ENCODE results near the gene DOCK2. TPM values are rescaled to one million over a fixed set of nuclear protein-coding genes. Genes with fewer than 3 reads are reported as not detected.

The DOCK2 gene
- total and polyA plus RNA-seq, 2 of the 8 experiments (the other 6 are each of a cell fraction or from before 2014, with no cell fraction given): 3.9 to 5.7 TPM

DNA sequence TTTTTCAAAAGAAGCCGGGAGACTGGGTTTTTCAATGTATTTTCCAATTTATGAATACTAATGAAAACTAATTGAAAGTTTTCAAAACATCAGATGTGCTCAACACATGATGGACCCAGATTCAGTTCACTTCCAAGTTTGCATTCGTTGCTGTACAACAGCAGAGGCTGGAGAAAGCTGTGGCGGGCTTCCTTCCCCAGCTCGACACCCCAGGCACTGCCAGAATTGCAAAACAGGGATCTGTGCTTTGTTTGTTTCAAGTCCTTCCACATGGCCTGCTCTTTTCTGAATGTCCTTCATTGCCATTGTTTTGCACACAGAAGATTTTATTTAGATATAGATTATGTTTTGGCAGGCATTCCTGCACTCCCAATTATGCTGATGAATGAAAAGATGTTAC, 373.5 kb downstream of the DOCK2 start:
- Histone ChIP-seq H3K4me1 (replicated peaks in 1 of 4; ENCODE audit: control insufficient read depth in 3 of 4, insufficient read depth in 4 of 4, low read length in 3 of 4) (no peaks in the 10 kb centered on the region), H2AK5ac (ENCODE audit: low read depth, low read length) (no peak overlapping the region), H2BK120ac (replicated peaks; ENCODE audit: low read depth, low read length) (no peak overlapping the region), H3K14ac (ENCODE audit: insufficient read length) (no peak overlapping the region), H2BK12ac (ENCODE audit: low read depth, low read length) (no peak overlapping the region), H2BK15ac (ENCODE audit: low read length) (no peak overlapping the region), H4K8ac (ENCODE audit: extremely low read depth, insufficient read depth, low read length) (no peak overlapping the region), H3K36me3 (ENCODE audit: control insufficient read depth in 2 of 4, insufficient read depth in 4 of 4, low read length in 3 of 4) (no peaks in the 10 kb centered on the region), H3K4me2 (ENCODE audit: insufficient read depth in 1 of 2, low read depth in 2 of 2, low read length in 2 of 2) (no peak overlapping the region), H3K18ac (ENCODE audit: extremely low read depth, low read length) (no peak overlapping the region), H2BK5ac (ENCODE audit: low read depth, low read length) (no peak overlapping the region), H3K9me3 (ENCODE audit: insufficient read depth in 2 of 2, low read depth in 1 of 2, low read length in 1 of 2) (no peaks in the 10 kb centered on the region), H4K20me1 (replicated peaks in 1 of 2; ENCODE audit: control insufficient read depth in 1 of 2, insufficient read depth in 2 of 2, low read length in 2 of 2) (no peaks in the 10 kb centered on the region), H2BK20ac (ENCODE audit: low read length) (no peak overlapping the region), H3K23ac (ENCODE audit: insufficient read length) (no peak overlapping the region), H3K27ac (ENCODE audit: low read depth, low read length) (no peak overlapping the region), H3K9ac (replicated peaks in 1 of 4; ENCODE audit: extremely low read depth in 1 of 4, low read depth in 3 of 4, low read length in 3 of 4) (no peak overlapping the region), H2AFZ (ENCODE audit: low read length) (no peak overlapping the region), H4K91ac (replicated peaks; ENCODE audit: insufficient read length, low read length) (no peak overlapping the region), H3K79me2 (ENCODE audit: control insufficient read depth in 1 of 2, insufficient read depth in 2 of 2, low read length in 2 of 2) (no peaks in the 10 kb centered on the region), H3K56ac (replicated peaks; ENCODE audit: insufficient read length, low read depth, low read length) (no peak overlapping the region), H3K4ac (replicated peaks; ENCODE audit: insufficient read length, low read depth, low read length) (no peak overlapping the region), H3K79me1 (ENCODE audit: low read depth, low read length) (no peaks in the 10 kb centered on the region), H3K4me3 (ENCODE audit: extremely low read depth in 1 of 4, insufficient read depth in 2 of 4, low read depth in 3 of 4, low read length in 4 of 4) (no peak overlapping the region), H3K23me2 (ENCODE audit: low read depth, low read length) (no peaks in the 10 kb centered on the region), H3K27me3 (replicated peaks in 1 of 4; ENCODE audit: control insufficient read depth in 3 of 4, extremely low read depth in 1 of 4, insufficient read depth in 3 of 4, low read length in 3 of 4) (no peaks in the 10 kb centered on the region), H4K5ac (ENCODE audit: insufficient read length, low read depth, low read length) (no peak overlapping the region)
- FAIRE-seq (no peak), DNase-seq (ENCODE audit: low read depth in 1 of 2, low spot score in 2 of 2) (no peak)
- CTCF ChIA-PET (ENCODE audit: partially characterized antibody): interaction anchor here (0.7 to 1.6 kb wide), 2 partner anchors 24 to 30 kb away, joined by 3 to 5 read pairs; partner anchors contain the start of gene INSYN2B
- 80% methylated on average over 4 of the region's 4 CpGs; no CpG with 5 or more reads in 1 of the 2 experiments for WGBS, 2 experiments (ENCODE audit: extremely low coverage in 1 of 2, insufficient coverage in 1 of 2, insufficient read length in 1 of 2, insufficient replicate concordance in 2 of 2, low coverage in 1 of 2, low lambda C conversion rate in 2 of 2, missing lambda C conversion rate in 1 of 2)
- POLR2A ChIA-PET (ENCODE audit: partially characterized antibody): no interaction called here
- TF ChIP-seq CHD1 (IDR thresholded peaks at IDR 0.05; ENCODE audit: low read depth, low read length) (no peak), NRF1 (IDR thresholded peaks at IDR 0.05; ENCODE audit: low read depth, low read length) (no peak), TCF12 (IDR thresholded peaks at IDR 0.05; ENCODE audit: low read depth, low read length) (no peak), SIX5 (IDR thresholded peaks at IDR 0.05; ENCODE audit: low read depth, low read length) (no peak), RNF2 (IDR thresholded peaks at IDR 0.05; ENCODE audit: borderline replicate concordance, low read depth, low read length, missing control alignments, poor library complexity, severe bottlenecking) (no peak), NANOG (IDR thresholded peaks at IDR 0.05; ENCODE audit: insufficient read depth, low read depth, low read length, poor library complexity, severe bottlenecking) (no peak), FOSL1 (IDR thresholded peaks at IDR 0.05; ENCODE audit: insufficient read depth, low read depth, low read length) (no peak), RFX5 (IDR thresholded peaks at IDR 0.05; ENCODE audit: borderline replicate concordance, low read depth, low read length) (no peak), KDM5A (IDR thresholded peaks at IDR 0.05; ENCODE audit: low read length) (no peak), CEBPB (IDR thresholded peaks at IDR 0.05; ENCODE audit: low read depth, low read length) (no peak)
- TF ChIP-seq, protein P1, sequence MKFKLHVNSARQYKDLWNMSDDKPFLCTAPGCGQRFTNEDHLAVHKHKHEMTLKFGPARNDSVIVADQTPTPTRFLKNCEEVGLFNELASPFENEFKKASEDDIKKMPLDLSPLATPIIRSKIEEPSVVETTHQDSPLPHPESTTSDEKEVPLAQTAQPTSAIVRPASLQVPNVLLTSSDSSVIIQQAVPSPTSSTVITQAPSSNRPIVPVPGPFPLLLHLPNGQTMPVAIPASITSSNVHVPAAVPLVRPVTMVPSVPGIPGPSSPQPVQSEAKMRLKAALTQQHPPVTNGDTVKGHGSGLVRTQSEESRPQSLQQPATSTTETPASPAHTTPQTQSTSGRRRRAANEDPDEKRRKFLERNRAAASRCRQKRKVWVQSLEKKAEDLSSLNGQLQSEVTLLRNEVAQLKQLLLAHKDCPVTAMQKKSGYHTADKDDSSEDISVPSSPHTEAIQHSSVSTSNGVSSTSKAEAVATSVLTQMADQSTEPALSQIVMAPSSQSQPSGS (IDR thresholded peaks at IDR 0.05; ENCODE audit: low read length): no peak
- TF ChIP-seq, protein P2, sequence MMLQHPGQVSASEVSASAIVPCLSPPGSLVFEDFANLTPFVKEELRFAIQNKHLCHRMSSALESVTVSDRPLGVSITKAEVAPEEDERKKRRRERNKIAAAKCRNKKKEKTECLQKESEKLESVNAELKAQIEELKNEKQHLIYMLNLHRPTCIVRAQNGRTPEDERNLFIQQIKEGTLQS (IDR thresholded peaks at IDR 0.05; ENCODE audit: insufficient read depth, low read depth, low read length): no peak
